HG03025 (cell line): ENCODE measurements around the gene PRB3.

Experiments used
- ATAC-seq: cut with Tn5 transposase; IDR thresholded peaks from one replicate; pipeline ENCODE4 v1.9.1; 2021; ENCODE audit warnings: mild to moderate bottlenecking, moderate library complexity; ENCODE audit not compliant: unreplicated experiment, low FRiP score

Gene PRB3

DNA sequence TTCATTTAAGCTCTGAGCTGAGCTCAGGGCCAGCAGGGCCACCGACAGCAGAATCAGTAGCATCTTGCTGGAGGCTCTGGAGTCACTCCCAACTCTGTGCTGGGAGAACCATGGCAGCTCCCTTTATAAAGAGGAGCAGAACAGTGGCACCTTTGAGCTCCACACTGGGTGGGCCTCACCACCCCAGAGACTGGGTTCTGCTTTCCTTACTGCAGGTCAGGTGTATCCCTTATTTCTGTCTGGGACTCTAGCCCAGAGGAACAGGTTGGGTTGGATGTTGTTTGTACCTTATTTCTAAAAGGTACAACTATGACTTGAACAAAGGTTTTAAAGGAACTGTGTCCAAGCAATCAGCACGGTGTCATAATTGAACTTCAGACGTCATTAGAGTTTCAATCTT is at the start of gene PRB3:
Gene PRB3, minus strand, starts transcription at position 101 of the 400 bp plus-strand sequence. Its CDS starts 38 bp downstream, at position 63.
- ATAC-seq, result no peak

DNA sequence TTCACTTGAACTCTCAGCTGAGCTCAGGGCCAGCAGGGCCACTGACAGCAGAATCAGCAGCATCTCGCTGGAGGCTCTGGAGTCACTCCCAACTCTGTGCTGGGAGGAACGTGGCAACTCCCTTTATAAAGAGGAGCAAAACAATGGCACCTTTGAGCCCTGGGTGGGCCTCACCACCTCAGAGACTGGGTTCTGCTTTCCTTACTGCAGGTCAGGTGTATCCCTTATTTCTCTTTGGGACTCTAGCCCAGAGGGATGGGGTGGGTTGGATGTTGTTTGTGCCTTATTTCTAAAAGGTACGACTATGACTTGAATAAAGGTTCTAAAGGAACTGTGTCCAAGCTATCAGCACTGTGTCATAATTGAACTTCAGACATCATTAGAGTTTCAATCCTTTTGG is 40.8 kb upstream of the PRB3 start, which contains the start of gene PRB4:
Gene PRB4, minus strand, starts transcription at position 101 of the 400 bp plus-strand sequence. Its CDS starts 38 bp downstream, at position 63.
- ATAC-seq, result no peak

DNA sequence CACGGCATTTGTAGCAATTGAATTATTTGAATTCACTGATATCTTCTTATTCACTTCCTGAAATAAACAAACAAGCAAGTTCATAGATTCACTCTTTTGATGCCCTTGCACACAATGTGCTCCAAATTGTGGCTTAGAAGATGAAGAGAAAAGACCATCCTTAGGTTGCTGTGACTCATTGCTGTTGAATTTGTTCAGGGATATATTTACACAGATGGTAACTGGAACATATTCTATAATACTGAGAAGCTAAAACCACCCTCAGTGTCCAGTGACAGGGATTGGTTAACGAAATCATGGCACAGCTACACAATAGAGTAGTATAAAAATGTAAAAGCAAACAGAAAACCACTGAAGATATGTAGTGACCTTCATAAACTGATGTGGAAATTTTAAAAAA is 37.6 kb upstream of the PRB3 start:
- ATAC-seq, result no peak

DNA sequence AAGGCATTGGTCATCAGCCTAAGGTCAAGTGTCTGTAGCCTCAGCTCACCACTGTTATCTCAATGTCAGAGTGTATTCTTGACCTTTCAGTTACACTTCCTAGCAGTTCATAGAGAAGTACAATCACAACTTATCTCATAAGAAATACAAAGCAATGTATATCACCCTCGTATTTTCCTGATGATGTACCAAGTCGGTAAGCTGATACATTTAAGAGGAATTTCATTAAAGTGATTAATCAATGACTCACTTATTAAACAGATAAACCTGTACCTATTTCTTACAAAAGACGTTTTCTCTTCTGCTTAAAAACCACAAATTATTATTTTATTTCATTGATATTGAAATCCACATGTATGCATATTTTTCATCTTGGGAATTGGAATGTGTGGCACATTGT is 3.9 kb upstream of the PRB3 start:
- no peak for ATAC-seq

DNA sequence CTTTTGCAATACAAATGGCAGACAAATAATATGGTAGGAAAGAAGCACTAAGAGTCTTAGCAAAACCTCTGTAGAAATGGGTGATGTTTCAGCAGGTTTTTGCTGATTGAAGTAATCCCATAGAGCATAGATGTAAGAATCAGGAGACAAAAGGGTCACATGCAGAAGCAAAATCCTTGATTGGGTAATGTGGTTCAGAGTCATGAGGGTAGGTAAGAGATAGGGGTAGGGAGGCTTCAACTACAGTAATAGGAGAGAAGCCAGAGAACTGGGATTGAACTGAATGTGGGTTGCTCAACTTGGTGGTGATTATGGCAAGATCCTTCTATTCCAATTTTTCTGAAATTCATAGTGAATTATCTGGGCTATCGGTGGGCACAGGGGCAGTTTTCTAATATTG is 5.0 kb downstream of the PRB3 start:
- no peak for ATAC-seq

DNA sequence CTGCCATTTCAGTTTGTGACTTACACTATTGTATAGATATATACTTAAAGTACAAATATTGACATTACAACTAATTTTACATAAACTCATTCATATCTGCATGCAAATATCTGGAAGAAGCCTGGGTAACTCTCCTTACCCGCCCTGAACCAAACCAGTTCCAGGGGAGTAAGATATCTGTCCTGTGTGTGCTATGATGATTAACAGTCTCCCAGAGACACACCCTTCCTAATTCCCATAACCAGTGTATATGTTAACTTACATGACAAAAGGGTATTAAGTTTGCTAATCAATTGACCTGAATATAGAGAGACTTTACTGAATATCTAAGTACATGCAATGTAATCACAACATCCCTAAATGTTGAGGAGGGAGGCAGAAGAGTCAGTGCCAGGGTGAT is 23.0 kb downstream of the PRB3 start:
- ATAC-seq, result no peak

DNA sequence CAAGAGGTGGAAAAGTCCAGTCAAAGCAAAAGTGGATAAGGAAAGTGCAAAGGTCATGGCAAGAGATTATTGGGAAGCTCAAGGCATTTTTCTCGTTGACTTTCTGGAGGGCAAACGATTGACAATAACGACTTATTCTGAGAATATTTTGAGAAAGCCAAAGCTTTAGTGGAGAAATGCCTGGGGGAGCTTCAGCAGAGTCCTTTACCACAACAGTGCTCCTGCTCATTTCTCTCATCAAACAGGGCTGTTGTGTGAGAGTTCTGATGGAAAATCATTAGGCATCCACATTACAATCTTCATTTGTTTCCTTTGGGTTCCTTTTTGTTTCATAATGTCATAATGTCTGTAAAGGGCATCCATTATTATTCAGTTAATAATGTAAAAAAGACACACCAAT is 26.9 kb downstream of the PRB3 start:
- no peak for ATAC-seq

DNA sequence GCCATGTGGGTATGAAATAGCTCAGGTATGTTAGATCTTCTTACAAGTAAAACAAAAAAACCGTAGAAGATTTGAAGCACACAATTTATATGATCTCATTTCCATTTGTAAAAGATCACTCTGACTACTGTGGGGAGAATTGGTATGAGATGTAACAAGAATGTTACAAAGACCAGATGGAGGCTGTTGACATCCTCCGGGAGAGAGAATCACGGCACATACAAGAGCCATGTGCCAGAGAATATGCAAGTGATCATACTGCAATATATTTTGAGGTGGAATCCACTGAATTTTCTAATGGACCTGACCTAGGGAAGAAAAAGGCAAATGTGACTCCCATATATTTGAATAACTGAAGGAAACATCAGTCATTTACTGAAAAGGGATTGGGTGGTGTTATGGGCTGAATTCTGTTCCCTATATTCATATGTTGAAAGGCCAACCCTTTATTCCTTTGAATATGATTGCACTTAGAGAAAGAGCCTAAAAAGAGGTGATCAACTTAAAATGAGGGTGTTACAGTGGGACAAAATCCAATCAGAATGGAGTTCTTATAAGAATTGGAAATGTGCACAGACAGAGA is 29.1 kb downstream of the PRB3 start:
- ATAC-seq, result no peak

DNA sequence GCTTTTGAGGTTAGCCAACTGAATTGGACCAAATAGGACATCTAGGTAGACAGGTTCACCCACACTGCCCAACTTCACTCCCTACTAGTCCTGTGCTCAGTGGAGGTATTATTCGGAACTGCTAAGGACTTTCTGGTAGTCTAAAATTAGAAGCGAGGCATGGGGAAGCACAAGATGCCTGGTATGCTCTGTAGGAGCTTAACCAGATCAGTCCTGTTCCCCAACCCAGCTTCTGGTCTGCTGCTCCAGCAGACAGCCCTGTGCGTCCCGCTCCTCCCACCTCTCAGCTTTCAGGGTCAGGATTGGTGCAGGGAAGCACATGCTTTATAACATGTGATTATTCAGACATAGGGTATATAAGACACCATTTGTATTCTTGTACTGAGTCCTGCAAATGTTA is 31.2 kb downstream of the PRB3 start:
- ATAC-seq, result no peak

DNA sequence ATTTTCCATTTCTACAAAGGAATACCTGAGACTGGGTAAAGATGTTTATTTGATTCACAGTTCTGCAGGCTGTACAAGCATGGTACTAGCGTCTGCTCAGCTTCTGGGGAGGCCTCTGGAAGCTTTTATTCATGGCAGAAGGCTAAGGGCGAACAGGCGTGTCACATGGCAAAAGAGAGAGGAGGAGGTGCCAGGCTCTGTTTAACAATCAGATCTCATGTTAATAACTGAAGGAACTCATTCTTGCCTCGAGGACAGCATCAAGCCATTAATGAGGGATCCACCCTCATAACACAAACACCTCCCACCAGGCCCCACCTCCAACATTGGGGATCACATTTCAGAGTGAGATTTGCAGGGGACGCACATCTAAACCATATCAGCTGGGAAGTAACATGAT is 36.0 kb downstream of the PRB3 start:
- no peak for ATAC-seq

DNA sequence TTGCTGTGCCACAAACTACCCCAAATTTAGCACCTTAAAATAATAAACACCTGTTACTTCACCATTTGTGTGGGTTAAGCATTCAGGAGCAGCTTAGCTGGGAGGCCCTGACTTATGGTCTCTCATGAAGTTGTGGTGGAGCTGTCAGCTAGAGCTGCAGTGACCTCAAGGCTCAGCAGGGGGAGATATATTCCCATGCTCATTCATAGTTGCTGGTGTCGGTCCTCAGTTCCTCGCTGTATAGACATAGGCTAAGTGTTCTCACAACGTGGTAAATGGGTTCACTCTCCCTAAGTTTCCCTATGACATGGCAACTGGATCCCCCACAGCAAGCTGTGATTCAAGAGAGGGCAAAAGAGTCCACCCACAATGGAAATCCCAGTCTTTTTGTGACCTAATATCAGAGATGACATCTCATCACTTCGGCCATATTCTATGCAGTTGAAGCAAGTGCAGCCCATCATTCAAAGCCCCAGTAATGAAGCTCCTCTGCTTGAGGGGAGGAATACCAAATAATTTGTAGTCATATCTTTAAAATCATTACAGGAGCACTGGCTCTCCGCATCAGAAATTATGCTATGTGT is 41.1 kb downstream of the PRB3 start:
- ATAC-seq, result peak; percentile 87

DNA sequence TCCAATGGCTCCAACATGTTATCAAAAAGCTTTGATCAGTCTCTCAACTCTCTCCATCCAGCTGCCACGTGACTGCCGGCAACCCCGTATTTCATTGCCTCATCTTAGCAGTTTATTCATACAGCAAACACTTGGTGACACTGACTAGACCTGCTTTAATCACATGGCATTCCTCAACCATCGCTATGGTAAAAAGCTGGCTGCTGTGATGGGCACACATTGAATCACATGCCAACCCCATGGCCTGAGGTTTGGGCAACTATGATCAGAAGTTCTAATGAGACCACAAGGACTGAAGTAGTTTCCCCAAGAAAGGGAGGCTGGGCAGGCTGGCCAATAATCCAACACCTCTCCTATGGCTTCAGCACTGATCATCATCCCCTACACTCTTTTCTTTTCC is 42.1 kb downstream of the PRB3 start:
- no peak for ATAC-seq
